HG03175 (cell line): ENCODE data around the gene MYH14.
"Not testable (repeated sequence)": the region's sequence is repeated elsewhere in the genome, so short reads cannot be mapped to it uniquely, and the experiment has no call there.

Experiments
- ATAC-seq: cut with Tn5 transposase; IDR thresholded peaks from one replicate; pipeline ENCODE4 v1.9.1; 2021; ENCODE audit warnings: mild to moderate bottlenecking, moderate library complexity; ENCODE audit not compliant: unreplicated experiment

The MYH14 gene

DNA sequence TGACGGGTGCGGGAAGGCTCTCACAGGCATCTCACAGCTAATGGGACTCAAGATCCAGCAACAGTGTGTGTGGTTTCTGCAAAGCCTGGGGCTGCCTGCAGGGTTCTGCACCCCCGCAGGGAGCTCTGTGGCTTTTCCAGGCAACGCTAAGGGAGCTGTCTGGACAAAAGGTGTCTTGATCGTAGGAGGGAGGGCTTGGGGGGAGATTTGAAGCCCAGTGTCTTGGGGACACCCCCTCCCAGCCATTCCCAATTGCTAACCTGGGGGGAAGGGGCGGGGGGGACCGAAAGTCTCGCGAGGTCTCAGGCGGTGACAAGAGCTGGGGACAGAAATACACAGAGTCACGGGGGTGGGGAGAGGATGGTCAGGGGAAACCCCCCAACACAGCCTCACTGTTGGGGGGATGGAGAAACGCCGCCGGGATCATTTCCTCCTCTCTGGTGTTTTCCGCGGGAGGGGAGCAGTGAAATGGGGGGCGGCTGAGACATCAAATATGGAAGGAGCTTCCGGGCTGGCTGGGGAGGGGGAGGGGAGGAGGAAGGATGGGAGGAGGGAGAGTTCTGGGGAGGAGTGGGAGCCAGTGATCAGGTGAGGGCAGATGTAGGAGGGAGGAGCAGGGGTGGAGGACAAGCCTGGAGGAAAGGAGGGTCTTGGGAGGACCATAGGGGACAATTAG, 112.5 kb downstream of the MYH14 start:
- no peak for ATAC-seq

DNA sequence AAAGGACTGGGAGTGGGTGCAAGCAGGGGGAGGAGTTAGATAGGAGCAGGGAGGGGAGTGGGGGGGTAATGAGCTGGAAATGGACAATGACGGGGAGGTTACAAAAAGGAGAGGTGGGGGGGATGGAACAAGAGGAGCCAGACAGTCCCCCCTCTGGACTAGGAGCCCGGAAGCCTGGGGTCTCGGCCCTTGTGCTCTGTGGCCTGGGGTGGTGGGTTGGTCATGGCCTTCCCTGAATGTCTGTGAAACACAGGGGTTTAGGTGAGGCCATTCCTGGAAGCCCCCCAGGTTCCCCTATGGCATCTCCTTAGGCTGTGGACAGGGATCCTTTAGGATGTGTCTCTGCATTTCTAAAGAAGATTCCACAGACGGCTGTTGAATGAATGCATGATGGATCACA, 113.7 kb downstream of the MYH14 start:
- ATAC-seq: no peak

GRCh38 chr19:50318438-50318837, 115.0 kb downstream of the MYH14 start:
- no peak for ATAC-seq

DNA sequence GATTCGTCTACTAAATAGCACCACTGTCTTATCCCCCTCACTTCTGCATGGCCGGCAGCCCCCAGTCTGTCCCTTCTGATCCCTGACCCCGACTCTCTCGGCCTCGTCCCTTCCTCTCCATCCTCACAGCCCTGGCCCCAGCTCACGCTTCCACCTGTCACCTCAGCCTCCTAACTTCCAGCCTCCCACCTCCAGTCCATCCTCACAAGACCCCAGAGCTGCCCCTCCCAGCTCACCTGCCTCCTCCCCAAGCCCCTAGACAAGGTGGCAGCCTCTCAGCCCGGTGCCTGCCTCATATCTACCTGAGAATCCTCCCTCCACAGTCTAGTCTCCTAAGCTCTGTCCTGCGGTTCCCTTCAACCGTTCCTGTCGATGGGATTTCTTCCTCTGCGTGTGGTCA, 115.7 kb downstream of the MYH14 start:
- no peak for ATAC-seq

GRCh38 chr19:50320051-50320450, 116.6 kb downstream of the MYH14 start:
- no peak for ATAC-seq

- no peak for ATAC-seq
Measured at GRCh38 chr19:50320596-50320995, 117.2 kb downstream of the MYH14 start.

DNA sequence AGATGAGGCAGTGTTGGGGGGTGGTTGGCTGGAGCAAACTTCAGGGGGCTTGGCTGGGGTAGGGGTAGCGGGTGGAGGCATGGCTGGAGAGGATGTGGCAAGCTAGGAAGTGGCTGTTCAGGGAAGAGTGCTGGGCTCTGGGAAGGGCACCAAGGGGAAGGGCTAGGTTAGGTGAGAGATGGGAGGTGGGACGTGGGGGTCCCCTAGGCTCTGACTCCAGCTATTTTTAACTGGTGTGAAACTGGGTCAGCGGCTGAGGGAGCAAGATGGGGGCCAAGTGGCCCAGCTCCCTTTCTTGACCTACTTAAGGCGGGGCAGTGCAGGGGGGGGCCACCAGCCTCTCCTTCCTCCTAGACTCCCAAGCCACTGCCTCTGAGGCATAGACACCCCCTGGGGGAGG, 118.4 kb downstream of the MYH14 start:
- no peak for ATAC-seq

DNA sequence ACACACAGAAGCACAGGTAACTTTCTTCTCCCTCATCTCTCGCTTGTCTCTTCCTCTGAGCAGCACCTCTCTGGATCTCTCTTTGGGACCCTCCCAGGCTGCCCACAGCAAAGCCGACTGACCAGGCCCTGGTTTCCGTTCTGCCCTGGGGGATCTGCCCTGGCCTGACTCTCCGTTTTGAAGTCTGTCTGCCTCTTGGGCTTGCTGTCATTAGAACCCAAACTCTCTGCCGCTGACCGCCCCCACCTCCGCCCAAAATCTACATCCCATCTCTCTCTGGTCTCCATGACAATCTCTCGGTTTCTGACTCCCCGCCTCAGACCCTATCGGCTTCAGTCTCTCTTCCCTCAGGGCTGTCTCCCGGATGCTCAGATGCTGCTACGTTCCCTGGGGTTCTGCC, 118.8 kb downstream of the MYH14 start:
- ATAC-seq: no peak

GRCh38 chr19:50322931-50323781, 119.7 kb downstream of the MYH14 start:
- no peak for ATAC-seq

DNA sequence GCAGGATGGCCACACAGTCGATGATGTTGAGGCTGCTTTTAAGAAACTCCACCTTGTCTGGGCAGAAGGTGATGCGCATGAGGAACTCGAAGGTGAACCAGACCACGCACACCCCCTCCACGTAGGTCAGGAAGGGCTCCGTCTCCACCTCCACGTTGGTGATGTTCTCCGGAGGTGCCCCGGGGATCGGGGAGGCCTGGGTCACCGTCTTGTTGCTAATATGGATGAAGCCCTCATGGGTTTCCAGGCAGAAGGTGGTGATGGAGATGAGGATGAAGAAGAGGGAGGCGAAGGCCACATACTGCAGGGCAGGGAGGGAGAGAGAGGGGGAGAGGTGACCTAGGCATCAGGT, 120.3 kb downstream of the MYH14 start:
- ATAC-seq: no peak

DNA sequence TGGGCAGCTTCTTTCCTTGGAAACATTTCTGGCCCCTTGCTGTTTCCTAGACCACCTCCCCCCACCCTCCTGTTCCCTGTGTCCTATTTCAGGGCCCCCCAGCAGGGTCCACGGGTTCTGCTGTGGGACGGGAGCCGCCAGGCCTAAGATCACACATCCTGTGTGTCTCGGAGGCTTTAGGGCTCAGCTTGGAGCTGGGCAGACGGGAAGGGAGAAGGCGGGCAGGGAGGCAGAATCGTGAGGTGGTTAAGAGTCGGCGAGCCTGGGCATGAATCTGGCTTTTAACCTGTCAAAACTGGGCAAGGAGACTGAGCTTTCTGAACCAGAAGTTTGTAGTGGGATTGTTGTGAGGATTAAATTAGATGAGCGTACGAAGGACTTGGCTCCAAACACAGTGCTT, 120.9 kb downstream of the MYH14 start:
- ATAC-seq: no peak

GRCh38 chr19:50325310-50326100, 122.1 kb downstream of the MYH14 start:
- ATAC-seq: no peak

DNA sequence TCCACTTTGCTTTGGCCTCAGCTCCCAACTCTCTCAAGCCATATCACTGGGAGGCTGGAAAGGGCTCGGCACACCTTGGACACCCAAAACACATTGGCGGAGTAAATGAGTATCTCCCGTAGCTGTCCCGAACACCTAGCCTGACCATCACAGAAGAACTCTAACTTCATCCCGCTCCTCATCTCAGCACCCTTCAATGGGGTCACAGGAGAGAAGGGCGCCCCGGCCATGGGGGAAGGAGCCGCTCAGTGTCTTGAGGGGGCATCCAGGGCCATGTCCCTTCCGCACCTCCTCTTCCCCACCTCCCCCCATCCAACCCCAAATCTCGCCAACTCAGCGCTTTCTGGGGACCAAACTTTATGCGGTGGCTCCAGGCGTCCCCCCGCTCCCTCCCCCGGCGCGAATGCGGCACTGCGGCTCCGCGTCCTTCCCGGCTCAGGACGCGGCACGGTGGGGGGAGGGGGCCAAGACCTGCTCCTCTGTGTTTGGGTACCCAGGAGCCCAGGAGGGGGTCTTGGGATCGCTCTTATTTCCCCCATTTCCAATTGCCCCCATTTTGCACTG, 122.8 kb downstream of the MYH14 start:
- no peak for ATAC-seq

DNA sequence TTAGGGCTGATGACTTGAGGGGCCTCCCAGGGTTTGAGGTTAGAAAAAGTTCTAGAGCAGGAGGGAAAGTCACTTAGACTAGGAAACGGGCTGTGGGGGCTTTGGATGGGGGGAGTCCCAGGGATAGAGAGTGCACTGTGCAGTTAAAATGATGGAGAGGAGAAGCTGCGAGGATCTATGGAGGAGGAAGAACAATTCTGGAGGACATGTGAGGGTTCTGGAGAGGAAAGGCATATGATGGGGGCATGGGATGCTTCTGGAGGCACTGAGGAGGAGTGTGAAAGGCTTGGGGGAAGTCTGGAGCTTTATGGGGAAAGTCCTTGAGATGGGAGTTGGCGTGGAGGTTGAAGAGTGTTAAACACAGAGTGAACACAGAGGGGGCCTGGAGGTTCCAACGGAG, 123.6 kb downstream of the MYH14 start:
- no peak for ATAC-seq

DNA sequence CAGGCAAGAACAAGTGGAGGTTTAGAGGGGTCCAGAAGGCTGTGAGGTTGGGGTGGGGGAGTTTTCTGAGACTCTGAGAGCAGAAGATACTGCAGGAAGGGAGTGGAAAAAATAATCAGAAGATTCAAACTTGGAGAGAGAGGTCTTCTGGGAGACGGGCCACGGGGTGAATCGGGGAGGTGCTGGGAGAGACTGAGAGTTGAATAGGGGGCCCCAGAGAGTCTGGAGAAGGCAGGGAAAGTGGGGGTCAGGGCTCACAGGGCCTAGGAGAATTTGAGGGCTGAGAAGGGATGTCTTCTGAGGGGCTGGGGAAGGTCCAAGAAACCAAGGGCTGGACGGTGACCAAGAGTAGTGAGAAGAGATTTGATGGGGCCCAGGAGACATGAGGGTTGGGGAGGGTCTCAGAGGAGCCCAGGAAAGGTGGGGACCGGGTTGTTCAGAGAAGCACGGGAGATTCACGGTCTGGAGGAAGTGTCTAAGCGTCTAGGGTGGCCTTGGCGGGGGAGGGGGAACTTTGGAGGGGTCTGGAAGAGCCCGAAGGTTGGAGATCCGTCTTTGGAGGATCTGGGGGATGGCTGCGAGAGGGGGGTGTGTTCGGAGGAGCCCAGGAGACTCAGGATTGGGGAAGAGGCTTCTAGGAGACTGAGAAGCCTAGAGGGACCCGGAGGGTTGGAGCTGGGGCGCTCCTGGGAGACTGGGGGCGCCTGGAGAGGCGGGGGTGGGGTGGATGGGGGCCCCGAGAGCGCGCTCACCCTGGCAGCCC, 124.2 kb downstream of the MYH14 start:
- no peak for ATAC-seq

- ATAC-seq: no peak
Measured at GRCh38 chr19:50328224-50328872, 124.9 kb downstream of the MYH14 start.

DNA sequence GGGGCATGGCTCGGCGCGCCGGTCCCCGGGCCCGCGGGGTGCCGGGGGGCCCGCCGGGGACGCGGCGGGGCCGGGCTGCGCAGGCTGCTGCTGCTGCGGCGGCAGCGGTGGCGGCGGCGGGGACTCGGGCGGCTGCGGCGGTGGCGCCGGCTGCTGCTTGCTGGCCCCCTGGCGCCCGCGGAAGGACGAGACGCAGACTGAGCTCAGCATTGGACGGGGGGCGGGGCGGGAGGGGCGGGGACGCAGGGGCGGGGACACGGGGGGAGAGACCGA, 125.4 kb downstream of the MYH14 start:
- peak; percentile 17 for ATAC-seq

- peak; percentile 55 for ATAC-seq
Measured at GRCh38 chr19:50329146-50329925, 125.9 kb downstream of the MYH14 start, which contains the start of gene KCNC3. KCNC3 (minus strand) TSS chr19:50329377; CDS start chr19:50329082, 295 bp downstream.

- ATAC-seq: not testable (repeated sequence)
Measured at GRCh38 chr19:50329926-50330294, 126.5 kb downstream of the MYH14 start.
